ENCODE measurements around the gene CD80.

- TF ChIP-seq POLR2A (IDR thresholded peaks at IDR 0.05) (no peak), POLR2AphosphoS5 (IDR thresholded peaks at IDR 0.05) (no peak)
- TF ChIP-seq, protein P1, sequence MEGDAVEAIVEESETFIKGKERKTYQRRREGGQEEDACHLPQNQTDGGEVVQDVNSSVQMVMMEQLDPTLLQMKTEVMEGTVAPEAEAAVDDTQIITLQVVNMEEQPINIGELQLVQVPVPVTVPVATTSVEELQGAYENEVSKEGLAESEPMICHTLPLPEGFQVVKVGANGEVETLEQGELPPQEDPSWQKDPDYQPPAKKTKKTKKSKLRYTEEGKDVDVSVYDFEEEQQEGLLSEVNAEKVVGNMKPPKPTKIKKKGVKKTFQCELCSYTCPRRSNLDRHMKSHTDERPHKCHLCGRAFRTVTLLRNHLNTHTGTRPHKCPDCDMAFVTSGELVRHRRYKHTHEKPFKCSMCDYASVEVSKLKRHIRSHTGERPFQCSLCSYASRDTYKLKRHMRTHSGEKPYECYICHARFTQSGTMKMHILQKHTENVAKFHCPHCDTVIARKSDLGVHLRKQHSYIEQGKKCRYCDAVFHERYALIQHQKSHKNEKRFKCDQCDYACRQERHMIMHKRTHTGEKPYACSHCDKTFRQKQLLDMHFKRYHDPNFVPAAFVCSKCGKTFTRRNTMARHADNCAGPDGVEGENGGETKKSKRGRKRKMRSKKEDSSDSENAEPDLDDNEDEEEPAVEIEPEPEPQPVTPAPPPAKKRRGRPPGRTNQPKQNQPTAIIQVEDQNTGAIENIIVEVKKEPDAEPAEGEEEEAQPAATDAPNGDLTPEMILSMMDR (IDR thresholded peaks at IDR 0.05): no peak
These were observed 42.3 kb downstream of the CD80 start for GRCh38 chr3:119517112-119517511.

All from transverse colon (tissue), 4 donors.